K562 (cell line): ENCODE measurements around the gene DTX3. TPM values are rescaled to one million over a fixed set of nuclear protein-coding genes. Genes with fewer than 3 reads are reported as not detected.

Experiments used
- ARID2 ChIP-seq: fragments of 450-650 bp; IDR thresholded peaks from 2 replicates; pipeline ENCODE4 v1.6.1; 2017; ENCODE audit warnings: antibody characterized with exemption, mild to moderate bottlenecking
- BCL6 ChIP-seq: fragments of 250-450 bp; sonication (Bioruptor Pico); IDR thresholded peaks from 2 replicates; pipeline ENCODE4 v1.4.0; 2020
- CBFA2T3 ChIP-seq: fragments of 450-650 bp; IDR thresholded peaks from 2 replicates; pipeline ENCODE4 v1.6.1; 2017
- CBX5 ChIP-seq: IDR thresholded peaks from 2 replicates; pipeline ENCODE4 v1.6.1; 2014; ENCODE audit warnings: low read depth, borderline replicate concordance
- CEBPB ChIP-seq: fragments of 450-650 bp; IDR thresholded peaks from 2 replicates; pipeline ENCODE4 v1.6.1; 2016; ENCODE audit warnings: missing genetic modification characterization, missing compliant biosample characterization
- COPS2 ChIP-seq: fragments of 450-650 bp; conservative IDR thresholded peaks from 2 replicates; pipeline ENCODE4 v1.6.1; 2016; ENCODE audit warnings: mild to moderate bottlenecking, moderate library complexity
- CTBP1 ChIP-seq: fragments of 450-650 bp; IDR thresholded peaks from 2 replicates; pipeline ENCODE4 v1.6.1; 2016; ENCODE audit warnings: borderline replicate concordance
- DMBX1 ChIP-seq: fragments of 250-450 bp; sonication (Bioruptor Pico); IDR thresholded peaks from 2 replicates; pipeline ENCODE4 v1.8.0; 2022; ENCODE audit warnings: inconsistent platforms, mild to moderate bottlenecking, moderate library complexity, borderline replicate concordance
- KLF10 ChIP-seq: fragments of 250-450 bp; sonication (Bioruptor Pico); IDR thresholded peaks from 2 replicates; pipeline ENCODE4 v1.6.1; 2021; ENCODE audit warnings: matching md5 sums
- MED1 ChIP-seq: sonication (generic); formaldehyde crosslinking; IDR thresholded peaks from 2 replicates; pipeline ENCODE4 v1.8.1; 2023; ENCODE audit warnings: missing genetic modification reagents, borderline replicate concordance
- NR2F6 ChIP-seq: fragments of 450-650 bp; formaldehyde crosslinking; IDR thresholded peaks from 2 replicates; pipeline ENCODE4 v1.4.0; 2020; ENCODE audit warnings: mild to moderate bottlenecking
- RFX1 ChIP-seq: fragments of 450-650 bp; IDR thresholded peaks from 2 replicates; pipeline ENCODE4 v1.6.1; 2016; ENCODE audit warnings: mild to moderate bottlenecking, moderate library complexity
- SMAD3 ChIP-seq: fragments of 450-650 bp; formaldehyde crosslinking; conservative IDR thresholded peaks from 2 replicates; pipeline ENCODE4 v1.4.0; 2020; ENCODE audit warnings: mild to moderate bottlenecking
- SMARCA4 ChIP-seq: fragments of 450-650 bp; IDR thresholded peaks from 2 replicates; pipeline ENCODE4 v1.6.1; 2016
- TBP ChIP-seq: optimal IDR thresholded peaks from 2 replicates; pipeline ENCODE3; 2011; ENCODE audit warnings: low read depth, low read length, improper control_type of control experiment
- TCF7L2 ChIP-seq: fragments of 150-350 bp; IDR thresholded peaks from 2 replicates; pipeline ENCODE4 v1.6.1; 2016; ENCODE audit warnings: low read depth, mild to moderate bottlenecking, low read length, moderate library complexity
- ZNF140 ChIP-seq: fragments of 250-450 bp; sonication (Bioruptor Pico); IDR thresholded peaks from 2 replicates; pipeline ENCODE4 v1.8.0; 2021; ENCODE audit warnings: moderate library complexity, mild to moderate bottlenecking, inconsistent platforms
- ZNF41 ChIP-seq: fragments of 250-450 bp; sonication (Bioruptor Pico); conservative IDR thresholded peaks from 2 replicates; pipeline ENCODE4 v1.4.0; 2020; ENCODE audit warnings: mild to moderate bottlenecking
- ZNF431 ChIP-seq: sonication (generic); formaldehyde crosslinking; IDR thresholded peaks from 2 replicates; pipeline ENCODE4 v1.8.0; 2022; ENCODE audit warnings: mild to moderate bottlenecking, missing genetic modification reagents
- ZNF507 ChIP-seq: conservative IDR thresholded peaks from 2 replicates; pipeline ENCODE4 v1.6.1; 2017; ENCODE audit warnings: missing genetic modification characterization, missing compliant biosample characterization
- ZNF586 ChIP-seq: fragments of 450-650 bp; formaldehyde crosslinking; conservative IDR thresholded peaks from 2 replicates; pipeline ENCODE4 v1.4.0; 2020; ENCODE audit warnings: mild to moderate bottlenecking, moderate library complexity
- ZNF644 ChIP-seq: fragments of 200-800 bp; sonication (Bioruptor generic); IDR thresholded peaks from 2 replicates; pipeline ENCODE4 v1.6.1; 2016; ENCODE audit warnings: low read depth, missing genetic modification characterization, missing compliant biosample characterization
- polyA plus RNA-seq, 8 experiments: library from polyadenylated mRNA; depleted of rRNA in 4 of 8; stranded (reverse) in 5 of 8; unstranded in 3 of 8; fragments of >200 nt; fragmentation: Nextera tagmentation in 2 of 8; fragmentation: Illumina TruSeq in 1 of 8; extraction: Ambion mirVana in 2 of 8; extraction: Trizol in 1 of 8; gene quantifications; 2 replicates each; pipeline versions ENCODE4 v1.2.1 to v1.2.3, GENCODE V29; 2011 to 2014; ENCODE audit warnings: inconsistent platforms in 1 of 8, missing spikeins in 1 of 8
- total RNA-seq, 7 experiments: library from RNA; depleted of rRNA in 6 of 7; stranded (reverse); fragments of >200 nt in 6 of 7; fragmentation: Illumina TruSeq in 2 of 7; extraction: Trizol in 2 of 7; gene quantifications; 2 replicates each; pipeline versions ENCODE4 v1.2.1 to v1.2.3, GENCODE V29; 2011 to 2021; ENCODE audit warnings: low replicate concordance in 1 of 7
- TF ChIP-seq, protein P1 (sequence below): fragments of 450-650 bp; formaldehyde crosslinking; IDR thresholded peaks from 2 replicates; pipeline ENCODE4 v1.4.0; 2022; ENCODE audit warnings: missing genetic modification characterization
- TF ChIP-seq, protein P2 (sequence below): fragments of 450-650 bp; IDR thresholded peaks from 2 replicates; pipeline ENCODE4 v1.6.1; 2016; ENCODE audit warnings: antibody characterized with exemption
- TF ChIP-seq, protein P3 (sequence below), 3 experiments: fragments of 200-800 bp in 1 of 3; fragments of 250-450 bp in 1 of 3; fragments of 450-650 bp in 1 of 3; sonication (Bioruptor Pico) in 1 of 3; sonication (Bioruptor generic) in 1 of 3; formaldehyde crosslinking in 1 of 3; IDR thresholded peaks; 2 replicates each; pipeline versions ENCODE4 v1.6.1 to v1.8.0; 2016 to 2022; ENCODE audit warnings: mild to moderate bottlenecking in 2 of 3, missing genetic modification characterization in 2 of 3, missing compliant biosample characterization in 1 of 3, moderate library complexity in 1 of 3

Gene DTX3
- total and polyA plus RNA-seq, 9 of the 15 experiments (the other 6 are each of a cell fraction or from before 2014, with no cell fraction given): 0.03 to 0.09 (median 0.06) TPM; not detected in 6

DNA sequence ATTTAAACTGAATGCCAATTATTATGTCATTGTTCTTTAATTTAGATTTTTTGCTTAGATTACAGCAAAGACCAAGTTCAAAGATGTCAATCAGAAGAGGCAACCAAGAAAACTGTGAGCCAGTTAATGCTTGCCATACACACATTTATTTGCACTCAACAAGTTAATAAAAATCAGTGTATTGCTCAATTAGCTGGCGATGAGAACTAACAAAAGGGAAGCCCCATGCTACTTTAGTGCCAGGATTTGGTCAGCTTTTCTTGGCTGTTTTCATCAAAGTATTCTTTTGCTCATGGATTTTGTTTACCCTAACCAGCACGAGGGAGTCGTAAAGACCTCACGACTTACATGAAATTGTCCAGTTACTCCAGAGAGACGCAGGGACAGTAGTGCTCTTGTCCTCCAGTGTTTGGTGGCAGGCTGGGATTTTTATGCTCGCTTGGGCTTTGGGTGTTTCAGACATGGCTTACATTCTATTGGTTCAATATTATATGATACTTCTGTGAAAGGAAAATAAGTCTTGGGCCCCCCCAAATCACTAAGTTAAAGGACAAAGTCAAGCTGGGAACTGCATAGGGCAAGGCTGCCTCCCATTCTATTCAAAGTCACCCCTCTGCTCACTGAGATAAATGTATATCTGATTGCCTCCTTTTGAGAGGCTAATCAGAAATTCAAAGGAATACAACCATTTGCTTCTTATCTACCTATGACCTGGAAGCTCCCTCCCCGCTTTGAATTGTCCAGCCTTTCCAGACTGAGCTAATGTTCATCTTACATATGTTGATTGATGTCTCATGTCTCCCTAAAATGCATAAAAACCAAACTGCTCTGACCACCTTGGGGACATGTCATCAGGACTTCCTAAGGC, 35.8 kb downstream of the DTX3 start (continued):
- no peak for TF ChIP-seq RFX1
- TF ChIP-seq CEBPB (tag): 0 out of 2 replicates have a peak, but pooled peaks have one; percentile 21
- TF ChIP-seq SMAD3: no peak
- TF ChIP-seq, protein P1, sequence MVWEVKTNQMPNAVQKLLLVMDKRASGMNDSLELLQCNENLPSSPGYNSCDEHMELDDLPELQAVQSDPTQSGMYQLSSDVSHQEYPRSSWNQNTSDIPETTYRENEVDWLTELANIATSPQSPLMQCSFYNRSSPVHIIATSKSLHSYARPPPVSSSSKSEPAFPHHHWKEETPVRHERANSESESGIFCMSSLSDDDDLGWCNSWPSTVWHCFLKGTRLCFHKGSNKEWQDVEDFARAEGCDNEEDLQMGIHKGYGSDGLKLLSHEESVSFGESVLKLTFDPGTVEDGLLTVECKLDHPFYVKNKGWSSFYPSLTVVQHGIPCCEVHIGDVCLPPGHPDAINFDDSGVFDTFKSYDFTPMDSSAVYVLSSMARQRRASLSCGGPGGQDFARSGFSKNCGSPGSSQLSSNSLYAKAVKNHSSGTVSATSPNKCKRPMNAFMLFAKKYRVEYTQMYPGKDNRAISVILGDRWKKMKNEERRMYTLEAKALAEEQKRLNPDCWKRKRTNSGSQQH: no peak
- 0 out of 2 replicates have a peak, but pooled peaks have one; percentile 26 for TF ChIP-seq SMARCA4
- no peak for TF ChIP-seq ZNF140 (CRISPR knock-in tag)
- no peak for TF ChIP-seq CBX5
- no peak for TF ChIP-seq NR2F6 (CRISPR knock-in tag)
- TF ChIP-seq CBFA2T3: peak; percentile 74
- TF ChIP-seq ZNF41 (CRISPR knock-in tag): no peak
- no peak for TF ChIP-seq BCL6
- no peak for TF ChIP-seq ZNF586 (CRISPR knock-in tag)
- TF ChIP-seq TBP: no peak
- TF ChIP-seq ZNF507 (tag): no peak
- TF ChIP-seq, protein P2, sequence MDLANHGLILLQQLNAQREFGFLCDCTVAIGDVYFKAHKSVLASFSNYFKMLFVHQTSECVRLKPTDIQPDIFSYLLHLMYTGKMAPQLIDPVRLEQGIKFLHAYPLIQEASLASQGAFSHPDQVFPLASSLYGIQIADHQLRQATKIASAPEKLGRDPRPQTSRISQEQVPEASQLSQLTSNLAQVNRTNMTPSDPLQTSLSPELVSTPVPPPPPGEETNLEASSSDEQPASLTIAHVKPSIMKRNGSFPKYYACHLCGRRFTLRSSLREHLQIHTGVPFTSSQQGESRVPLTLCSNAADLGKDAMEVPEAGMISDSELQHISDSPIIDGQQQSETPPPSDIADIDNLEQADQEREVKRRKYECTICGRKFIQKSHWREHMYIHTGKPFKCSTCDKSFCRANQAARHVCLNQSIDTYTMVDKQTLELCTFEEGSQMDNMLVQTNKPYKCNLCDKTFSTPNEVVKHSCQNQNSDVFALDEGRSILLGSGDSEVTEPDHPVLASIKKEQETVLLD: no peak
- TF ChIP-seq MED1 (CRISPR knock-in tag): no peak
- TF ChIP-seq, protein P3, sequence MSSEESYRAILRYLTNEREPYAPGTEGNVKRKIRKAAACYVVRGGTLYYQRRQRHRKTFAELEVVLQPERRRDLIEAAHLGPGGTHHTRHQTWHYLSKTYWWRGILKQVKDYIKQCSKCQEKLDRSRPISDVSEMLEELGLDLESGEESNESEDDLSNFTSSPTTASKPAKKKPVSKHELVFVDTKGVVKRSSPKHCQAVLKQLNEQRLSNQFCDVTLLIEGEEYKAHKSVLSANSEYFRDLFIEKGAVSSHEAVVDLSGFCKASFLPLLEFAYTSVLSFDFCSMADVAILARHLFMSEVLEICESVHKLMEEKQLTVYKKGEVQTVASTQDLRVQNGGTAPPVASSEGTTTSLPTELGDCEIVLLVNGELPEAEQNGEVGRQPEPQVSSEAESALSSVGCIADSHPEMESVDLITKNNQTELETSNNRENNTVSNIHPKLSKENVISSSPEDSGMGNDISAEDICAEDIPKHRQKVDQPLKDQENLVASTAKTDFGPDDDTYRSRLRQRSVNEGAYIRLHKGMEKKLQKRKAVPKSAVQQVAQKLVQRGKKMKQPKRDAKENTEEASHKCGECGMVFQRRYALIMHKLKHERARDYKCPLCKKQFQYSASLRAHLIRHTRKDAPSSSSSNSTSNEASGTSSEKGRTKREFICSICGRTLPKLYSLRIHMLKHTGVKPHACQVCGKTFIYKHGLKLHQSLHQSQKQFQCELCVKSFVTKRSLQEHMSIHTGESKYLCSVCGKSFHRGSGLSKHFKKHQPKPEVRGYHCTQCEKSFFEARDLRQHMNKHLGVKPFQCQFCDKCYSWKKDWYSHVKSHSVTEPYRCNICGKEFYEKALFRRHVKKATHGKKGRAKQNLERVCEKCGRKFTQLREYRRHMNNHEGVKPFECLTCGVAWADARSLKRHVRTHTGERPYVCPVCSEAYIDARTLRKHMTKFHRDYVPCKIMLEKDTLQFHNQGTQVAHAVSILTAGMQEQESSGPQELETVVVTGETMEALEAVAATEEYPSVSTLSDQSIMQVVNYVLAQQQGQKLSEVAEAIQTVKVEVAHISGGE (CRISPR knock-in tag; IDR thresholded peaks at IDR 0.05): no peak
- TF ChIP-seq TCF7L2: no peak
- no peak for TF ChIP-seq ARID2
- TF ChIP-seq KLF10: no peak
- peak; percentile 36; the same call in 1 of the 2 replicates for TF ChIP-seq CTBP1
- no peak for TF ChIP-seq ZNF431 (CRISPR knock-in tag)
- no peak for TF ChIP-seq COPS2
- TF ChIP-seq ZNF644 (tag): no peak
- no peak for TF ChIP-seq DMBX1 (CRISPR knock-in tag)
